ENCODE data around the gene SLC5A10.
"Not testable (repeated sequence)": the region's sequence is repeated elsewhere in the genome, so short reads cannot be mapped to it uniquely, and the experiment has no call there.

SLC5A10 gene

DNA sequence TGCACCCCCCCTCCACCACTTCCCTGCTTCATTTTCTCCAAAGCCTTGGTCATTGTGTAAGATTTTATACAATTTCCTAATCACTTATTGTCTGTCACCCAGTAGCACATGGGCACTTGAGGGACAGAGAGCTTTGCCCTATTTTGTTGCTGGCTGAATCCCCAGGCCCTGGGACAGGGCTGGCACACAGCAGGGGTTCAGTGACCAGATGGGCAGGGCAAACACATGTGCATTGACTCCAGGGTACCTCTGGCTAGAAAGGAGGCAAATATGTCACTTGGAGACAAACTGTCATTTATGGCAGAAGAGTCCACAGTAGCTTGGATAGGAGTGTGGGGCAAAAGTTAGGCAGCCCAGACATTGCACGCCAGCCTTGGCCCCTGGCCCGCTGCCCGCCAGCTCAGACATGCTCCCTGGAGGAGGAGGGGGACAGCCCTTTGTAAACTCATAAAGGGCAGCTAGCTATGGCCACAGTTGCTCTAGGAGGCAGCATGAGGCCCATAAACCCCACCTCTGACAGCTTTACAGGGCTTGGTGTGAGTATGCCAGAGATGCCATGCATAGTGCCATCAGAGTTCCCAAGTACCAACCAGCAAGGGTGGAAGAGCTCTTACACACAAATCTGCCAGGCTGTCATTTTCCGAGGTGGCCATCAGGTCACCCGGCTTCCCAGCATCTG is 78.9 kb downstream of the SLC5A10 start:
- H3K79me2 ChIP-seq (ENCODE audit: low read length); DNase-seq; H3K9ac ChIP-seq (ENCODE audit: low read length); H3K27me3 ChIP-seq (replicated peaks; ENCODE audit: insufficient read depth, low read length); H3K36me3 ChIP-seq (replicated peaks; ENCODE audit: insufficient read depth, low read length); H3K9me3 ChIP-seq (replicated peaks; ENCODE audit: insufficient read depth, low read length); H2AFZ ChIP-seq (ENCODE audit: low read length); H4K20me1 ChIP-seq (ENCODE audit: insufficient read depth, low read length); H3F3A ChIP-seq (ENCODE audit: insufficient read depth, low read length); H3K27ac ChIP-seq (ENCODE audit: low read length); H3K9me2 ChIP-seq (replicated peaks; ENCODE audit: insufficient read depth, low read length); H3K4me1 ChIP-seq (ENCODE audit: low read length); H3K4me2 ChIP-seq (ENCODE audit: low read depth, low read length); H3K4me3 ChIP-seq (ENCODE audit: low read length): not testable (repeated sequence)

DNA sequence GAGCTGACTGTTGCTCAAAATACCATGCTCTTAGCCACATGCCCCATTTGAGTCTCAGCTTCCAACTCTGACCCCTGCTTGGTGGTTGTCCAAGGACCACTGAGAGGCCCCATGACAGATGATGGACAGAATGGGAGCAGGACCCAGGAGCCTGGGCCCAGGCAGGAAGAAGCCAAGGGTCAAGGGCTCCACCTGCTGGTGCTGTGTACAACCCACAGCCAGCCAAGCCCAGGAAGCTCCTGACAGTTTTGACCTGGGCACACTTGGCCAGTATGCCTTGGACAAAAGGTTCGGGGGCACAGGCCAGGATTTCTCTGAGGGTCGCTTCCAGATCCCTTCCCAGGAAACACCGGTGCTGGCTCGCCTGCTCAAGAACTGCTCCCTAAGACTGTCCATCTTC is 79.8 kb downstream of the SLC5A10 start:
- H3F3A ChIP-seq (ENCODE audit: insufficient read depth, low read length); H3K4me3 ChIP-seq (ENCODE audit: low read length); H3K9me3 ChIP-seq (replicated peaks; ENCODE audit: insufficient read depth, low read length); H3K9ac ChIP-seq (ENCODE audit: low read length); H2AFZ ChIP-seq (ENCODE audit: low read length); H3K9me2 ChIP-seq (replicated peaks; ENCODE audit: insufficient read depth, low read length); H3K79me2 ChIP-seq (ENCODE audit: low read length); H4K20me1 ChIP-seq (ENCODE audit: insufficient read depth, low read length); H3K4me1 ChIP-seq (ENCODE audit: low read length); H3K4me2 ChIP-seq (ENCODE audit: low read depth, low read length); H3K36me3 ChIP-seq (replicated peaks; ENCODE audit: insufficient read depth, low read length); DNase-seq; H3K27me3 ChIP-seq (replicated peaks; ENCODE audit: insufficient read depth, low read length); H3K27ac ChIP-seq (ENCODE audit: low read length): not testable (repeated sequence)
- TF ChIP-seq, protein P1, sequence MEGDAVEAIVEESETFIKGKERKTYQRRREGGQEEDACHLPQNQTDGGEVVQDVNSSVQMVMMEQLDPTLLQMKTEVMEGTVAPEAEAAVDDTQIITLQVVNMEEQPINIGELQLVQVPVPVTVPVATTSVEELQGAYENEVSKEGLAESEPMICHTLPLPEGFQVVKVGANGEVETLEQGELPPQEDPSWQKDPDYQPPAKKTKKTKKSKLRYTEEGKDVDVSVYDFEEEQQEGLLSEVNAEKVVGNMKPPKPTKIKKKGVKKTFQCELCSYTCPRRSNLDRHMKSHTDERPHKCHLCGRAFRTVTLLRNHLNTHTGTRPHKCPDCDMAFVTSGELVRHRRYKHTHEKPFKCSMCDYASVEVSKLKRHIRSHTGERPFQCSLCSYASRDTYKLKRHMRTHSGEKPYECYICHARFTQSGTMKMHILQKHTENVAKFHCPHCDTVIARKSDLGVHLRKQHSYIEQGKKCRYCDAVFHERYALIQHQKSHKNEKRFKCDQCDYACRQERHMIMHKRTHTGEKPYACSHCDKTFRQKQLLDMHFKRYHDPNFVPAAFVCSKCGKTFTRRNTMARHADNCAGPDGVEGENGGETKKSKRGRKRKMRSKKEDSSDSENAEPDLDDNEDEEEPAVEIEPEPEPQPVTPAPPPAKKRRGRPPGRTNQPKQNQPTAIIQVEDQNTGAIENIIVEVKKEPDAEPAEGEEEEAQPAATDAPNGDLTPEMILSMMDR (IDR thresholded peaks at IDR 0.05; ENCODE audit: low read length): peak; percentile 13; the same call in 1 of the 2 replicates

DNA sequence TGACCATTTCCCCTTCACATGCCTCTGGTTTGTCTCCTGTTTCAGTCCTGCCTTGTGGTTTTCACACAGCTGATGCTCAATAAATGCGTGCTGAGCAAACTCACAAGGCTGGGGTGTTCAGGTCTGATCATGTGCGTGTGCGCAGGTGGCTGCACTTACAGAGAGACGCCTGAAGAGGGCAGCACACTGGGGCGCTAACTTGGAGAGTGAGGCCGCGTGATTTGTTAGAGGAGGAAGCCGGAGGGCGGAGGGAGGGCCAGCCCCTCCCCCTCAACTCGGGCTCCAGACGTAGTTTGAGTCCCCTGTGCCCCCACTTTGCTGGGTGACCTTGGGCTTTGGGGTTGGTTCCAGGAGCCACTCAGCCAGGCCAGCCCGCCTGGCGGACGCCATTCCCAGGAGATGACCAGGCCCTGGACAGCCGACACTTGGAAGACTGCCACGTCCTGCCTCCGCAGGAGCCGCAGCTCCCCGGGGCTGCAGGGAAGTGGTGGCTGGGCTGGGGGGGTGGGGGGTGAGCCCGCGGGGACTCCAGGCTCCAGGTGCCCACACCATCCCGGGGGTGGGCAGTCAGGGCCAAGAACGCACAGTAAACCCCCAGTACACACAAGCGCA is 80.5 kb downstream of the SLC5A10 start:
- not testable (repeated sequence) for H2AFZ ChIP-seq (ENCODE audit: low read length); H3K4me1 ChIP-seq (ENCODE audit: low read length); H3K27me3 ChIP-seq (replicated peaks; ENCODE audit: insufficient read depth, low read length); H3K79me2 ChIP-seq (ENCODE audit: low read length); H3K9me3 ChIP-seq (replicated peaks; ENCODE audit: insufficient read depth, low read length); H3K4me2 ChIP-seq (ENCODE audit: low read depth, low read length); H3F3A ChIP-seq (ENCODE audit: insufficient read depth, low read length); H3K9me2 ChIP-seq (replicated peaks; ENCODE audit: insufficient read depth, low read length); H3K4me3 ChIP-seq (ENCODE audit: low read length); H4K20me1 ChIP-seq (ENCODE audit: insufficient read depth, low read length); H3K36me3 ChIP-seq (replicated peaks; ENCODE audit: insufficient read depth, low read length); DNase-seq; H3K9ac ChIP-seq (ENCODE audit: low read length); H3K27ac ChIP-seq (ENCODE audit: low read length)

DNA sequence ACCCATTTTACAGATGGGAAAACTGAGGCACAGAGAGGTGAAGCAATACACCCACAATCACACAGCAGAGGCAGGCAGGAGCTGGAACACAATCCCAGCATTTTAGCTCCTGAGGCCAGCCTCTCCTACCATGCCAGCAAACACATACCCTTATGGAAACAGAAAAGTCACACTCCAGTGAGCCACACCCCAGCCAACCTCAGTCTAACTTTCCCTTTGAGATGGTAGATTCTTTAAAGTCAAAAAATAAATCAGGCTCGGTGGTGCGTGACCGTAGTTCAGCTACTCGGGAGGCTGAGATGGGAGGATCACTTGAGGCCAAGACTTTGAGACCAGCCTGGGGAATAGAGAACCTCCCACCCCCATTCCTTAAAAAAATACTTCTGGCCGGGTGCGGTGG is 84.2 kb downstream of the SLC5A10 start:
- H3K79me2 ChIP-seq (ENCODE audit: low read length); H3K36me3 ChIP-seq (replicated peaks; ENCODE audit: insufficient read depth, low read length); H3K4me1 ChIP-seq (ENCODE audit: low read length); H3F3A ChIP-seq (ENCODE audit: insufficient read depth, low read length); H3K9me3 ChIP-seq (replicated peaks; ENCODE audit: insufficient read depth, low read length); H3K27me3 ChIP-seq (replicated peaks; ENCODE audit: insufficient read depth, low read length); H3K9me2 ChIP-seq (replicated peaks; ENCODE audit: insufficient read depth, low read length); H3K9ac ChIP-seq (ENCODE audit: low read length); H3K4me2 ChIP-seq (ENCODE audit: low read depth, low read length); H2AFZ ChIP-seq (ENCODE audit: low read length); H4K20me1 ChIP-seq (ENCODE audit: insufficient read depth, low read length); DNase-seq; H3K27ac ChIP-seq (ENCODE audit: low read length); H3K4me3 ChIP-seq (ENCODE audit: low read length): not testable (repeated sequence)

DNA sequence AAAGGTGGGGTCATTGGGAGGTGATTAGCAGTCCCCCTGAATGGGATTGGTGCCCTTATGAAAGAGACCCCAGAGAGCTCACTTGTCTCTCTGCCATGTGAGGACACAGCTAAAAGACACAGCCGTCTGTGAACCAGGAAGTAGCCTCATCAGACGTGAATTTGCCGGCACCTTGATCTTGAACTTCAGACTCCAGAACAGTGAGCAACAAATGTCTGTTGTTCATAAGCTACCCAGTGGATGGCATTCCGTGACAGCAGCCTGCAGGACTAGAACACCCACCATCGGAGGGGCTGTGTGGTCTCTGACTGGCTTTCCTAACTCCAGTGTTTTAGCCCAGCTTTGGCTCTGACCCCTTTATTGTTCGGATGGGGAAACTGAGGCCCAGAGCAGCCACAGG is 85.6 kb downstream of the SLC5A10 start:
- H4K20me1 ChIP-seq (ENCODE audit: insufficient read depth, low read length); H3K27ac ChIP-seq (ENCODE audit: low read length): not testable (repeated sequence)

DNA sequence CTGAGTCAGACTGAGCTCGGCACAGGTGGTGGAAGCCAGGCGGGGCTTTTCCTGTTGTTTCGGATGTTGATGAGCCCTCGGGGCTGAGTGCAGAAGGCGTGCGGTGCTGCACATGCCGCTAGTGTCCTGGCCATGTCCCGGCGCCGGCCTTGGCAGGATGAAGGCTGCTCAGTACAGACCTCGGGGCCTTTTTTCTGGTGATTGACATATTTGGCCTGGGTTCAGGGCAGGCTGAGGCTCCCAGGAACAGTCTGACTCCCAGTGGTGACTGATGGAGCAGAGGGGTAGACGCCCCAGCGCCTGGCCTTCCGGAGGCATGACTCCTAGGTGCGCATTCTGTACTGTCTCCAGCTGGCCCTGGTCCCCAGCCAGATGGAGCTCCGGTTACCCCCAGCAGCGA is 86.0 kb downstream of the SLC5A10 start:
- H3K27ac ChIP-seq (ENCODE audit: low read length); H4K20me1 ChIP-seq (ENCODE audit: insufficient read depth, low read length); H3K36me3 ChIP-seq (replicated peaks; ENCODE audit: insufficient read depth, low read length); H3K4me2 ChIP-seq (ENCODE audit: low read depth, low read length); H2AFZ ChIP-seq (ENCODE audit: low read length); H3K9ac ChIP-seq (ENCODE audit: low read length); H3K4me3 ChIP-seq (ENCODE audit: low read length); DNase-seq; H3F3A ChIP-seq (ENCODE audit: insufficient read depth, low read length); H3K9me2 ChIP-seq (replicated peaks; ENCODE audit: insufficient read depth, low read length); H3K9me3 ChIP-seq (replicated peaks; ENCODE audit: insufficient read depth, low read length); H3K27me3 ChIP-seq (replicated peaks; ENCODE audit: insufficient read depth, low read length); H3K79me2 ChIP-seq (ENCODE audit: low read length); H3K4me1 ChIP-seq (ENCODE audit: low read length): not testable (repeated sequence)

More for the DNA sequence above, 85.6 kb downstream of the SLC5A10 start:
- H3K9ac ChIP-seq (ENCODE audit: low read length); H3K9me3 ChIP-seq (replicated peaks; ENCODE audit: insufficient read depth, low read length); H3K9me2 ChIP-seq (replicated peaks; ENCODE audit: insufficient read depth, low read length); H3F3A ChIP-seq (ENCODE audit: insufficient read depth, low read length); H3K4me1 ChIP-seq (ENCODE audit: low read length); H3K79me2 ChIP-seq (ENCODE audit: low read length); H3K4me3 ChIP-seq (ENCODE audit: low read length); H3K4me2 ChIP-seq (ENCODE audit: low read depth, low read length); H3K27me3 ChIP-seq (replicated peaks; ENCODE audit: insufficient read depth, low read length); H3K36me3 ChIP-seq (replicated peaks; ENCODE audit: insufficient read depth, low read length); H2AFZ ChIP-seq (ENCODE audit: low read length); DNase-seq: not testable (repeated sequence)

DNA sequence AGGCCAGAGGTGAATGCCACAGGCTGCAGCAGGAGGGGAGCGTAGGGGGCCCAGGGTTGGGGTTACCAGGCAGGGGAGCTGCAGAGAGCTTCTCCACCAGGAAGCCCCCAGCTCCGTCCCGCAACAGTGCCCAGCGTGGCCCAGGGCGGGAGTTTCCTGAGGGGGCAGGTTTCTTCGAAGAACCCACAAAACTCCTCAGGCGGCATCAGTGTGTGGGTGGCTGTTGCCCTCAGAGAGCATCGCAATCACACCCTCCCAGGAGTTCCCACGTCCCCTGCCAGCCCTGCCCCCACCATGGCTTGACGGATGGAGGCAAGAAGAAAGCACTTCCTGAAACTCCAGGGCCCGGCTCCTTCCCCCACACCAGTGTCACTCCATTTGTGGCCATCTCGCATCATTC is 86.8 kb downstream of the SLC5A10 start:
- H3K27me3 ChIP-seq (replicated peaks; ENCODE audit: insufficient read depth, low read length); H3K9me3 ChIP-seq (replicated peaks; ENCODE audit: insufficient read depth, low read length); H3K4me3 ChIP-seq (ENCODE audit: low read length); H3K4me2 ChIP-seq (ENCODE audit: low read depth, low read length); H2AFZ ChIP-seq (ENCODE audit: low read length); DNase-seq; H3K36me3 ChIP-seq (replicated peaks; ENCODE audit: insufficient read depth, low read length); H3K79me2 ChIP-seq (ENCODE audit: low read length); H3F3A ChIP-seq (ENCODE audit: insufficient read depth, low read length); H3K9ac ChIP-seq (ENCODE audit: low read length); H4K20me1 ChIP-seq (ENCODE audit: insufficient read depth, low read length); H3K27ac ChIP-seq (ENCODE audit: low read length); H3K9me2 ChIP-seq (replicated peaks; ENCODE audit: insufficient read depth, low read length); H3K4me1 ChIP-seq (ENCODE audit: low read length): not testable (repeated sequence)
